Liver (tissue), 3 donors: ENCODE results near the gene BEST3.
A peak's percentile ranks its signal among the peaks of the same experiment; 100 is the strongest.

Experiments used
- ATF3 ChIP-seq: IDR thresholded peaks from 2 replicates; pipeline ENCODE4 v1.6.1; 2016; ENCODE audit warnings: antibody characterized with exemption
- EGR1 ChIP-seq, 2 donors: IDR thresholded peaks; 2 replicates each; pipeline ENCODE4 v1.6.1; 2016 to 2018; ENCODE audit warnings: antibody characterized with exemption in 2 of 2, low read depth in 2 of 2
- FOXA2 ChIP-seq: IDR thresholded peaks from 2 replicates; pipeline ENCODE4 v1.6.1; 2016; ENCODE audit warnings: antibody characterized with exemption
- GABPA ChIP-seq, 2 donors: IDR thresholded peaks in 1 of 2; conservative IDR thresholded peaks in 1 of 2; 2 replicates each; pipeline ENCODE4 v1.6.1; 2016; ENCODE audit warnings: antibody characterized with exemption in 2 of 2, mild to moderate bottlenecking in 1 of 2, moderate library complexity in 1 of 2
- JUND ChIP-seq, 2 donors: IDR thresholded peaks; 2 replicates each; pipeline ENCODE4 v1.6.1; 2016; ENCODE audit warnings: antibody characterized with exemption in 2 of 2
- RAD21 ChIP-seq, 2 donors: IDR thresholded peaks; 2 replicates each; pipeline ENCODE4 v1.6.1; 2016; ENCODE audit warnings: antibody characterized with exemption in 2 of 2, mild to moderate bottlenecking in 2 of 2
- RXRA ChIP-seq, 2 donors: IDR thresholded peaks; 2 replicates each; pipeline ENCODE4 v1.6.1; 2017 to 2018; ENCODE audit warnings: antibody characterized with exemption in 2 of 2, mild to moderate bottlenecking in 1 of 2
- SP1 ChIP-seq: IDR thresholded peaks from 2 replicates; pipeline ENCODE4 v1.6.1; 2018; ENCODE audit warnings: antibody characterized with exemption, mild to moderate bottlenecking
- TAF1 ChIP-seq: conservative IDR thresholded peaks from 2 replicates; pipeline ENCODE4 v1.6.1; 2016; ENCODE audit warnings: antibody characterized with exemption, mild to moderate bottlenecking
- YY1 ChIP-seq: IDR thresholded peaks from 2 replicates; pipeline ENCODE4 v1.6.1; 2016; ENCODE audit warnings: antibody characterized with exemption, mild to moderate bottlenecking
- TF ChIP-seq, protein P1 (sequence below): fragments of 150-350 bp; IDR thresholded peaks from 2 replicates; pipeline ENCODE4 v1.5.1; 2017; ENCODE audit warnings: improper control_type of control experiment, low read depth, low read length; ENCODE audit not compliant: missing input control
- TF ChIP-seq, protein P2 (sequence below): IDR thresholded peaks from 2 replicates; pipeline ENCODE4 v1.6.1; 2016; ENCODE audit warnings: antibody characterized with exemption, mild to moderate bottlenecking
- TF ChIP-seq, protein P3 (sequence below): IDR thresholded peaks from 2 replicates; pipeline ENCODE4 v1.6.1; 2016; ENCODE audit warnings: antibody characterized with exemption
- donor health status: healthy.
- donor health status: healthy.

GRCh38 chr12:69688471-69689427 is 10.4 kb downstream of the BEST3 start:
- TF ChIP-seq, protein P1, sequence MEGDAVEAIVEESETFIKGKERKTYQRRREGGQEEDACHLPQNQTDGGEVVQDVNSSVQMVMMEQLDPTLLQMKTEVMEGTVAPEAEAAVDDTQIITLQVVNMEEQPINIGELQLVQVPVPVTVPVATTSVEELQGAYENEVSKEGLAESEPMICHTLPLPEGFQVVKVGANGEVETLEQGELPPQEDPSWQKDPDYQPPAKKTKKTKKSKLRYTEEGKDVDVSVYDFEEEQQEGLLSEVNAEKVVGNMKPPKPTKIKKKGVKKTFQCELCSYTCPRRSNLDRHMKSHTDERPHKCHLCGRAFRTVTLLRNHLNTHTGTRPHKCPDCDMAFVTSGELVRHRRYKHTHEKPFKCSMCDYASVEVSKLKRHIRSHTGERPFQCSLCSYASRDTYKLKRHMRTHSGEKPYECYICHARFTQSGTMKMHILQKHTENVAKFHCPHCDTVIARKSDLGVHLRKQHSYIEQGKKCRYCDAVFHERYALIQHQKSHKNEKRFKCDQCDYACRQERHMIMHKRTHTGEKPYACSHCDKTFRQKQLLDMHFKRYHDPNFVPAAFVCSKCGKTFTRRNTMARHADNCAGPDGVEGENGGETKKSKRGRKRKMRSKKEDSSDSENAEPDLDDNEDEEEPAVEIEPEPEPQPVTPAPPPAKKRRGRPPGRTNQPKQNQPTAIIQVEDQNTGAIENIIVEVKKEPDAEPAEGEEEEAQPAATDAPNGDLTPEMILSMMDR: no peak
- TF ChIP-seq RAD21 (IDR thresholded peaks at IDR 0.05): no peak
- no peak for TF ChIP-seq EGR1 (IDR thresholded peaks at IDR 0.05; ENCODE audit: low read depth in 2 of 2)
- peak; percentile 10 to 41 for TF ChIP-seq JUND (IDR thresholded peaks at IDR 0.05)
- no peak for TF ChIP-seq FOXA2
- TF ChIP-seq YY1: no peak
- TF ChIP-seq, protein P2, sequence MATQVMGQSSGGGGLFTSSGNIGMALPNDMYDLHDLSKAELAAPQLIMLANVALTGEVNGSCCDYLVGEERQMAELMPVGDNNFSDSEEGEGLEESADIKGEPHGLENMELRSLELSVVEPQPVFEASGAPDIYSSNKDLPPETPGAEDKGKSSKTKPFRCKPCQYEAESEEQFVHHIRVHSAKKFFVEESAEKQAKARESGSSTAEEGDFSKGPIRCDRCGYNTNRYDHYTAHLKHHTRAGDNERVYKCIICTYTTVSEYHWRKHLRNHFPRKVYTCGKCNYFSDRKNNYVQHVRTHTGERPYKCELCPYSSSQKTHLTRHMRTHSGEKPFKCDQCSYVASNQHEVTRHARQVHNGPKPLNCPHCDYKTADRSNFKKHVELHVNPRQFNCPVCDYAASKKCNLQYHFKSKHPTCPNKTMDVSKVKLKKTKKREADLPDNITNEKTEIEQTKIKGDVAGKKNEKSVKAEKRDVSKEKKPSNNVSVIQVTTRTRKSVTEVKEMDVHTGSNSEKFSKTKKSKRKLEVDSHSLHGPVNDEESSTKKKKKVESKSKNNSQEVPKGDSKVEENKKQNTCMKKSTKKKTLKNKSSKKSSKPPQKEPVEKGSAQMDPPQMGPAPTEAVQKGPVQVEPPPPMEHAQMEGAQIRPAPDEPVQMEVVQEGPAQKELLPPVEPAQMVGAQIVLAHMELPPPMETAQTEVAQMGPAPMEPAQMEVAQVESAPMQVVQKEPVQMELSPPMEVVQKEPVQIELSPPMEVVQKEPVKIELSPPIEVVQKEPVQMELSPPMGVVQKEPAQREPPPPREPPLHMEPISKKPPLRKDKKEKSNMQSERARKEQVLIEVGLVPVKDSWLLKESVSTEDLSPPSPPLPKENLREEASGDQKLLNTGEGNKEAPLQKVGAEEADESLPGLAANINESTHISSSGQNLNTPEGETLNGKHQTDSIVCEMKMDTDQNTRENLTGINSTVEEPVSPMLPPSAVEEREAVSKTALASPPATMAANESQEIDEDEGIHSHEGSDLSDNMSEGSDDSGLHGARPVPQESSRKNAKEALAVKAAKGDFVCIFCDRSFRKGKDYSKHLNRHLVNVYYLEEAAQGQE: no peak
- TF ChIP-seq RXRA (IDR thresholded peaks at IDR 0.05): no peak
- TF ChIP-seq TAF1: no peak
- TF ChIP-seq, protein P3, sequence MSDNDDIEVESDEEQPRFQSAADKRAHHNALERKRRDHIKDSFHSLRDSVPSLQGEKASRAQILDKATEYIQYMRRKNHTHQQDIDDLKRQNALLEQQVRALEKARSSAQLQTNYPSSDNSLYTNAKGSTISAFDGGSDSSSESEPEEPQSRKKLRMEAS: no peak
- no peak for TF ChIP-seq SP1
- TF ChIP-seq GABPA (IDR thresholded peaks at IDR 0.05 in 1 of 2, conservative IDR thresholded peaks at IDR 0.05 in 1 of 2): no peak
- no peak for TF ChIP-seq ATF3
